ENCODE data around the gene TTC7B. TPM values are rescaled to one million over a fixed set of nuclear protein-coding genes. Genes with fewer than 3 reads are reported as not detected.

TTC7B gene
- total RNA-seq, 1 donor from 2014 or later: 83.1 TPM

- Mint-ChIP-seq H3K4me3 (ENCODE audit: unreplicated experiment) (peak overlapping the region; percentile 39), H3K36me3 (ENCODE audit: unreplicated experiment) (peaks cover 8% of the 10 kb centered on the region), H3K27ac (ENCODE audit: unreplicated experiment) (no peak overlapping the region), H3K9me3 (ENCODE audit: unreplicated experiment) (peaks cover 8% of the 10 kb centered on the region), H3K27me3 (ENCODE audit: unreplicated experiment) (peaks cover 5% of the 10 kb centered on the region), H3K4me1 (ENCODE audit: low read depth, unreplicated experiment) (peaks cover 10% of the 10 kb centered on the region)
- no peak for TF ChIP-seq CTCF (IDR thresholded peaks at IDR 0.05; ENCODE audit: partially characterized antibody, unreplicated experiment)
- no peak for DNase-seq
These were observed 279.6 kb downstream of the TTC7B start for GRCh38 chr14:90536511-90537191.

- H3K36me3 Mint-ChIP-seq (ENCODE audit: unreplicated experiment): peaks cover 8% of the 10 kb centered on the region
- TF ChIP-seq CTCF (IDR thresholded peaks at IDR 0.05; ENCODE audit: partially characterized antibody, unreplicated experiment): no peak
- DNase-seq: no peak
- peaks cover 8% of the 10 kb centered on the region for H3K9me3 Mint-ChIP-seq (ENCODE audit: unreplicated experiment)
- no peak overlapping the region for H3K27ac Mint-ChIP-seq (ENCODE audit: unreplicated experiment)
- peaks cover 9% of the 10 kb centered on the region for H3K4me1 Mint-ChIP-seq (ENCODE audit: low read depth, unreplicated experiment)
- peaks cover 5% of the 10 kb centered on the region for H3K27me3 Mint-ChIP-seq (ENCODE audit: unreplicated experiment)
- no peak overlapping the region for H3K4me3 Mint-ChIP-seq (ENCODE audit: unreplicated experiment)
These were observed 280.1 kb downstream of the TTC7B start for GRCh38 chr14:90536092-90536491.

- no peak for DNase-seq
- no peak overlapping the region for H3K27ac Mint-ChIP-seq (ENCODE audit: unreplicated experiment)
- no peak for TF ChIP-seq CTCF (IDR thresholded peaks at IDR 0.05; ENCODE audit: partially characterized antibody, unreplicated experiment)
- H3K9me3 Mint-ChIP-seq (ENCODE audit: unreplicated experiment): peaks cover 8% of the 10 kb centered on the region
- peaks cover 8% of the 10 kb centered on the region for H3K4me1 Mint-ChIP-seq (ENCODE audit: low read depth, unreplicated experiment)
- H3K27me3 Mint-ChIP-seq (ENCODE audit: unreplicated experiment): peaks cover 5% of the 10 kb centered on the region
- no peak overlapping the region for H3K4me3 Mint-ChIP-seq (ENCODE audit: unreplicated experiment)
- H3K36me3 Mint-ChIP-seq (ENCODE audit: unreplicated experiment): peaks cover 8% of the 10 kb centered on the region
These were observed 280.6 kb downstream of the TTC7B start for GRCh38 chr14:90535556-90536090.

- Mint-ChIP-seq H3K9me3 (ENCODE audit: unreplicated experiment) (peaks cover 8% of the 10 kb centered on the region), H3K27me3 (ENCODE audit: unreplicated experiment) (peaks cover 3% of the 10 kb centered on the region), H3K4me3 (ENCODE audit: unreplicated experiment) (no peak overlapping the region), H3K27ac (ENCODE audit: unreplicated experiment) (no peak overlapping the region), H3K4me1 (ENCODE audit: low read depth, unreplicated experiment) (peaks cover 7% of the 10 kb centered on the region), H3K36me3 (ENCODE audit: unreplicated experiment) (peaks cover 8% of the 10 kb centered on the region)
- no peak for DNase-seq
- TF ChIP-seq CTCF (IDR thresholded peaks at IDR 0.05; ENCODE audit: partially characterized antibody, unreplicated experiment): no peak
These were observed 281.2 kb downstream of the TTC7B start for GRCh38 chr14:90534838-90535555.
